Islet of Langerhans (tissue), 1 donor: ENCODE data around the gene SLC17A2.
A peak's percentile ranks its signal among the peaks of the same experiment; 100 is the strongest.
"Not testable (repeated sequence)": the region's sequence is repeated elsewhere in the genome, so short reads cannot be mapped to it uniquely, and the experiment has no call there.

Experiments used
- FAIRE-seq: peaks from one replicate; lab custom pipeline; 2011; peaks lifted over from hg19 to GRCh38; lab: Jason Lieb, UNC

The SLC17A2 gene

DNA sequence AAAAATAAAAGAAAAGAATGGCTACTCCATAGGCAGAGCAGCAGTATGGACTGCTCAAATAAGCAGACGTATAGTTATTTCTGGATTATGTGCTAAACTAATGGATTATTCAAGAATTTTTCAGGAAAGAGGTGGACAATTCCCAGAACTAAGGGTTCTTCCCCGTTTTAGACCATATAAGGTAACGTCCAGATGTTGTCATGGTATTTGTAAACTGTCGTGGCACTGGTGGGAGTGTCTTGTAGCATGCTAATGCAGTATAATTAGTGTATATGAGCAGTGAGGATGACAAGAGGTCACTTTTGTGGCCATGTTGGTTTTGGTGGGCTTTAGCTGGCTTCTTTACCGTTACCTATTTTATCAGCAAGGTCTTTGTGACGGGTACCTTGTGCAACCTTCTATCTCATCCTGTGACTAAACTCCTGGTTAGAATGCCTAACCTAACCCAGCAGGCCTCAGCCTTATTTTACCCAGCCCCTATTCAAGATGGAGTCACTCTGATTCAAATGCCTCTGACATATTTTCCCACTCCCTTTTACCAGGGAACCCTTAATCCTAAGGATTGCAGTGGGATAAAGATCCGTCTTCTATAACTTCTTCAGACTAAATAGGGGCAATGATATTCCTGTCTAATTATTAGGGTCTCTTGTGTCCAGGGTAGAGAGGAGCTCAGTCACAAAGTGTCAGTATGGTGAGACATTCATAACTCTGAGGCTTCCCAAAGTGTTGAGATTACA, 21.0 kb upstream of the SLC17A2 start:
- no peak for FAIRE-seq

DNA sequence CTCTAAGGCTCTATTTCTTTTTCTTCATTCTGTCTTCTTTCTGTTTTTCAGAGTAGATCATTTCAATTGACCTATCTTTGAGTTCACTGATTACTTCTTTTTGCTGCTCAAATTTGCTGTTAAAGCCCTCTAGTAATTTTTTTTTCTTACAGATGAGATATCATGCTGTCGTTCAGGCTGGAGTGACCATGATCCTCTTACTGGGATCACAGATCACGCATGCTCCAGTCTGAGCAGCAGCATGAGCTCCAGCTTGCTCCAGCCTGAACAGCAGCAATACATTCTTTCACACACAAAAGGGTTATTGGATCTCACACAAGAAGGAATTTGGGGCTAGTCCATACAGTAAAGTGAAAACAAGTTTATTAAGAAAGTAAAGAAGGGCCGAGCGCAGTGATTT, 19.8 kb upstream of the SLC17A2 start:
- no peak for FAIRE-seq

DNA sequence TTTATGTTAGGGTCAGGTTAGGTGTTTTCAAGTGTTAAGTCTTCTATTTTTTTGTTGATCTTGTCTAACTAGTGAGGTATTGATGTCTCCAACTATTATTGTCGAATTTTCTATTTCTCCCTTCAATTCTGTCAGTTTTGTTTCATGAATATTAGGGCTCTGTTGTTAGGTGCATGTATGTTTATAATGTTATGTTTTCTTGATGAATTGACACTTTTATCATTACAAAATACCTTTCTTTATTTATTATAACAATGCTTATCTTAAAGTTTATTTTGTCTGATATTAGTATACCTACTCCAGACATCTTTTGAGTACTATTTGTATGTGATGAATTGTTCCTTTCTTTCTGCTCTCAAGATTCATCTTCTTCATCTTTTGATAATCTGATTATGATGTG, 19.2 kb upstream of the SLC17A2 start:
- no peak for FAIRE-seq

DNA sequence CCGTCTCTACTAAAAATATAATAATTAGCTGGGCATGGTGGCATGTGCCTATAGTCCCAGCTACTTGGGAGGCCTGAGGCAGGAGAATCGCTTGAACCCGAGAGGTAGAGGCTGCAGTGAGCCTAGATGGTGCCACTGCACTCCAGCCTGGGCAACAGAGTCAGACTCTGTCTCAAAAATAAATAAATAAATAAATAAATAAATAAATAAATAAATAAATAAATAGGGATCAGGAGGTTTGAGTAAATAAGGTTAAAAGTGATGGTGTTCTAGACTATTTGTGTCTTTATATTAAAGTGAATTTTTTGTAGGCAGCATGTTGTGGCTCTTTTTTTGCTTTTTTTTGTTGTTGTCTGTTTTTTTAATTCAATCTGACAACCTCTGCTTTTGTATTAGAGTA, 17.0 kb upstream of the SLC17A2 start:
- FAIRE-seq, result not testable (repeated sequence)

DNA sequence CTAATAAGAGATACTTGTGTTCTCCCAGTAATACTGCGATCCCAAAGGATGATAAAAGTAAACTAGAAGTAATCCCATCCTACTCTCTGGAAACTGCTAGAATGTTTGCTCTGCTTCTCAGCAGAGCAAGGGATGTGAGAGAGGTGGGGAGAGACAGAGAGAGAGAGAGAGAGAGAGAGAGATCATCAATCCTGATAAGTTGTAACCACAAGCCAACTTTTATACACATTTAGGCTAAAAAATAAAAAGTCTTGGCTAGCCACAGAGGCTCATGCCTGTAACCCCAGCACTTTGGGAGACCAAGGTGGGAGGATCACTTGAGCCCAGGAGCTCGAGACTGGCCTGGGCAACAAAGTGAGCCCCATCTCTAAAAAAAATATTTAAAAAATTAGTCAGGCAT, 16.1 kb upstream of the SLC17A2 start:
- FAIRE-seq, result no peak

DNA sequence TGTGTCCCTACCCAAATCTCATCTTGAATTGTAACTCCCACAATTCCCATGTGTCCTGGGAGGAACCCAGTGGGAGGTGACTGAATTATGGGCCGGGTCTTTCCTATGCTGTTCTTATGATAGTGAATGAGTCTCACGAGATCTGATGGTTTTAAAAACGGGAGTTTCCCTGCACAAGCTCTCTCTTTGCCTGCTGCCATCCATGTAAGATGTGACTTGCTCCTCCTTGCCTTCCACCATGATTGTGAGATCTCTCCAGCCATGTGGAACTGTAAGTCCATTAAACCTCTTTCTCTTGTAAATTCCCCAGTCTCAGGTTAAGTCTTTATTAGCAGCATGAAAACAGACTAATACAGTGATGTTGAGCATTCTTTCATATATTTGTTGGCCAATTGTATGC, 15.2 kb upstream of the SLC17A2 start:
- FAIRE-seq, result not testable (repeated sequence)

DNA sequence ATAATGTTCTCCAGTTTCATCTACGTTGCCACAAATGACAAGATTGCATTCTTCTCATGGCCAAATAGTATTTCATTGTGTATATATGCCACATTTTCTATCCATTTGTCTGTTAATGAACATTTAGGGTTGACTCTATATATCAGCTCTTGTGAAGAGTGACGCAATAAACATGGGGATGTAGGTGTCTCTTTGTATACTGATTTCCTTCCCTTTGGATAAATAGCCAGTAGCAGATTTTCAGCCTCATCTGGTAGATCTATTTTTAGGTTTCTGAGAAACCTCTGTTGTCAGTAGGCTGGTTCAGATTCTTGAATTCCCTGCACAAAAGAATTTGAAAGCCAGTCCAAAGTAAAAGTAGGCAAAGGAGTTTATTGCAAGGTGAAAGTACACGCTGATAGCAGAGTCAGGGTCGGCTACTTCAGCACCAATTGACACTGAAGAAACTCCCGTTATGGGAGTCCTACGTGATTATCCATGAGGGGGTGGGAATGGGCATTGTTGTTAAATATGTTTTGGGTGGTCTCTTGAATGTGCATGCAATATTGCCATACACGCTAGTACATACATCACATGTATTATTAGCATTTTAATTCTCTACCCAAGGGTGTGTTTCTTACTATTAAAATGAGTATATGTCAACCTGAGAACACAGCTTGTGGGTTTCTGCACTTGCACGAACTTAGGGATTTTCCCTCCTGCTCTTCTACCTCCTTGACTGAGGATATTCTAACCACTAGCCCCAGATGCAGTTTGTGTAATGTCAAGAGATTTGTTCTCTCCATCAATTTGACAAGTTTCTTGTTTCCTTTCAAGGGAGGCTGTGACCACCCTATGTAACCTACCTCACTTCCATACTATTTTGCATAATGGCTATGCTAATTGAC, 14.4 kb upstream of the SLC17A2 start:
- no peak for FAIRE-seq

DNA sequence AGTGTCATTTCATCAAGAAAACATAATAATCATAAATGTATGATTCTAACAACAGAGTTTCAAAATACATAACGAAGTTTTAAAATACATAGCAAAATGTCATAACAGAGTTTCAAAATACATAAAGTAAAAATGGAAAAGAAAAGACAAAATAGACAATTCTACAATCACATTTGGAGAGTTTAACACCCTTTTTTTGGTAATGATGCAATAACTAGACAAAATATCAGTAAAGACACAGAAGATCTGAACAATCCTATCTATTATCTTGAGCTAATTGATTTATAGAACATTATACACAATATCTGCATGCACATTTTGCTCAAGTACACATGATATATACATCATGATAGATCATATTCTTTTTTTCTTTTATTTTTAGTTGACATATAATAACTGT, 13.4 kb upstream of the SLC17A2 start:
- FAIRE-seq, result peak; percentile 80

DNA sequence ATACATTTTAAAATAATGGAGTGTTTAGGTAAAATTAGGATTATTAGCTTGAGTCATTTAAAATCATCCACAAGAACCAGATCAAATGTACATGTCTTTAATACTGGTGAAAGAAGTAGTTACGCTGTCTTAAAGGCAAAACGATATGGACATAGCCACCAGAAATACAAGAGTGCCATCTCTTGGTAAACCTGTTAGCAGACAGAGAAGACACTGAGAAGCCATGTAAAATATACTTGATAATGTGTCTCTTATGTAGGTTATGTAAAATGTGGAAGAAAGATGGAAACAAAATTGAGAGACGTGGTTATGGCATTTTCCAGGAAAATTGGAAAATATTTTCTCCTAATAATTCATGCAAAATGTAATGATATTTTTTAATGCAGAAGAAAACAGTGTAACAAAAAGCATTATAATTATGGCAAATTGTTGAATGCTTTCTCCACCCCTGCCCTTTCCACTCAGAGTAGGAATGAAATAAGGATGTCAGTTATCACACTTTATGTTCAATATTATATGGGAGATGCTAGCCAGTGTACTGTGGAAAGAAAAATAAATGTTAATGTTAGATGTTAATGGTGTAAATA, 12.2 kb upstream of the SLC17A2 start:
- FAIRE-seq, result peak; percentile 96

DNA sequence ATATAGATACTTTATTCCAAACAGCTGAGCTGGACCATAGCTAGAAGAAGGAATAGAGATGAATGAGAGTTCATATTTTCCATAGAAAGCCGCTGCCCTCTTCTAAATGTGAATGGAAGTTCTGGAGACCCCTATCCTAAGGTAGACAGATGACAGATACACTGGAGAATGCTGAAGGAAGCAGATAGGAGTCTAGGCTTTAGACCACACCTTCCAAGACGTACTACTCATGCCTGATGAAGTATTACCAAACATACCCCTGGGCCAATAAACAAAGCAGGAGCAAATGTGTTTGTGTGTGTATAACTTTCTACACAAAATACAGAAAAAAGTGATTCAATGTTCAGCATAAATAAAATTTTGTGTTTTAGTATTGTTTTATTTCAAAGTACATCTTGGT, 9.1 kb upstream of the SLC17A2 start:
- FAIRE-seq, result no peak

DNA sequence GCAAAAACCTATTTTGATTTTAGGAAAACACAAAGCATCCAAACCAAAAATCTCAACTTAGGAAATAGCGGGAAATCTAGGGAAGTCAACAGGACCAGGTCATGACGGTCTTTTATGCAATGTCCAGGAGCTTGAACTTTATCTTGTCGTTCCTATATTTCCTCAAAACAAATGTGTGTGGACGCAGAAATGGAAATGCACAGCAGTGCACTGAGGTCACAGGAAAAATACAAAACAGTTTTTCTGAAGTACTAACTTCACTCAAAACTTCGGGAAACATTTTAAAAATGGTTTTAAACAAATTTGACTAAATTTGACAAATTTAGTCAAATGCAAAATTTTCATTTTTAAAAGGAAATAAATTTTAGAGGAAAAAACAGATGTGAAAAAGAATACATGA, 5.5 kb upstream of the SLC17A2 start:
- FAIRE-seq, result no peak

DNA sequence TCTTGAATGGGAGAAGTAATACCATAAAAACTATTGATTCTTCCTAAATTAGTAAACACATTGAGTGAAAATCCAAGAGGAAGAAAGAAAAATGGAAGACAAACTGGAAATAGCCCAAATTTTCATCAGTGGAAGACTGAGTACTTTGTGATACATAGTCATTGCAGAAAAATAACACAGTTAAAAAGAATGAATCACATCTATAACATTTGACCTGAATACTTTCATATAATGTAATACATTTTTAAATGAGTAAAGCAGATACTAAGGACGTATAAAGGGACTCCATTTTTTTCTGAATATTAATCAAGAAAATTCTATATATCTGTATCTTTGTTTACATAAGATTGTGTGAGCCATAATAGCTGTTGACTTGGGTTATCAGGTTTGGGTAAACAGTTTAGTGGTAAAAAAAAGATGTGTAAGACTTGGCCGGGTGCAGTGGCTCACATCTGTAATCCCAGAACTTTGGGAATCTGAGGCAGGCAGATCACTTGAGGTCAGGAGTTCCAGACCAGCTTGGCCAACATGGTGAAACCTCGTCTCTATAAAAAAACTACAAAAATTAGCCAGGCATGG, 4.3 kb upstream of the SLC17A2 start:
- FAIRE-seq, result no peak

DNA sequence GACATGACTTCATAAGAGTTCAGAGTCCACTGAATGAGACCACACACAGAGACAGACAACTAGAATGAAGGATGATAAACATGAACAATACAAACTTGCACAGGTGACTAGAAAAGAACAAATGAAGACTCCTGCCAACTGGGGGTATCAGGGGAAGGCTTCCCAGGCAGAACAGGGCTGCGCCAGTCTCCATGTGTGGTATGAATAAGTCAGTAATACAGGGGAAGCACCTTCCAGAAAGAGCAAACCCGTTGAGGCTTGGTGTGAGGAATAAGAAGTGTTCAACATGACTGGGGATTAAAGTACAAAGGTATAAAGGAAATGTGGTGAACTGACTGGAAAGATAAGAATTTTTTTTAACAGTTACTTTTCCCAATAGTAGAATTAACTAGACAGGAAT, 3.7 kb upstream of the SLC17A2 start:
- no peak for FAIRE-seq

DNA sequence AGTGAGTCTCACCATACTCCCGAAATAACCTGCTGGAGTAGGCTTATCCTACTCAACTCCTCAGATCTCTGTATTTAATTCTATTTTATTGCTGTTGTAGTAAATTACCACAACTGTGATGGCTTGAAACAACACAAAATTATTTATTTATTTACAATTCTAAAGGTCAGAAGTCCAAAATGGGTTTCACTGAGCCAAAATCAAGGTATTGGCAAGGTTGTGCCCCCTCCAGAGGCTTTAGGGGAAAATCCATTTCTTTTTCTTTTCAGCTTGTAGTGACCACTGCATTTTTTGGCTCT, 869 bp upstream of the SLC17A2 start:
- no peak for FAIRE-seq

DNA sequence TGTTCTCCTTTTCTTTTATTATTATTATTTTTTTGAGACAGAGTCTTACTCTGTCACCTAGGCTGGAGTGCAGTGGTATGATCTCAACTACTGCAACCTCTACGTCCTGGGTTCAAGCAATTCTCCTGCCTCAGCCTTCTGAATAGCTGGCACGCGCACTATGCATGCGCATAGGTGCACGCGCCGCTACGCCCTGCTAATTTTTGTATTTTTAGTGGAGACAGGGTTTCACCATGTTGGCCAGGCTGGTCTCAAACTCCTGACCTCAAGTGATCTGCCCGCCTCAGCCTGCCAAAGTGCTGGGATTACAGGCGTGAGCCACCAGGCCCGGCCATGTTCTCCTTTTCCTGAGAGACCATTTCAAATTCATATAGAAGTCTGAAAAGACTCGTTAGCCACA, 706 bp downstream of the SLC17A2 start:
- not testable (repeated sequence) for FAIRE-seq

DNA sequence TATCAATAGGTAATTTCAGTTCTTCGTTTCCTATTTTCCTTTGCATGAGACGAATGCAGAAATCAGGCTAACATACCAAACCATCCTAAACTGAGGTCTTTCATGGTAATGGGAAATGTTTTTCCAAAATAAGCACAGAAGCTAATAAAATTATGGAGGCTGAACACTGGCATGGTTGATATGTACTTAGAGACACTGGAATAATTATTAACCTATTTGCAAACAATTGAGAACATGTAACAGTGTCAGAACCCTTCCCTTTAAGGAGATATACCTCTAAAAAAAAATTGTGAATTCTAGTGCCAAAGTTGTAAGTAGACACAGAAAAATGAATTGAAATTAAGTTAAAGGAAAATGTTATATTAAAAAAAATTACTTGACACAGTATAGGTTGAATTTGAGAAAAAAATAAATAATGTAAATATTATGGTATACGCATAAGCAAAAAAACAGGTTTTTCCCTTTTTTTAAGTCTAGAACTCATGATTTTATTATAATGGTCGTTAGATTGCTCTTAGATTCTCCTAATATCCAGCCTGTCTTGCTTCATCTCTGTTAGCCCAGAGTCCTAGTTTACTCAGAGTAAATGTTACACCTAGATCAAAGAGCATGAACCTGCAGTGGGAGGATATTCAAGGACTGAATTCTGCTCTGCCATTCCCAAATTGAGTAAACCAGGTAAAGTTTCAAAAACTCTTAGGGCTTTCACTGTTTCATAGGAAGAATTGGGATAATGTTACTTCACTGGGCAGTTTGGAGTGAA, 1.7 kb downstream of the SLC17A2 start:
- FAIRE-seq, result peak; percentile 36

DNA sequence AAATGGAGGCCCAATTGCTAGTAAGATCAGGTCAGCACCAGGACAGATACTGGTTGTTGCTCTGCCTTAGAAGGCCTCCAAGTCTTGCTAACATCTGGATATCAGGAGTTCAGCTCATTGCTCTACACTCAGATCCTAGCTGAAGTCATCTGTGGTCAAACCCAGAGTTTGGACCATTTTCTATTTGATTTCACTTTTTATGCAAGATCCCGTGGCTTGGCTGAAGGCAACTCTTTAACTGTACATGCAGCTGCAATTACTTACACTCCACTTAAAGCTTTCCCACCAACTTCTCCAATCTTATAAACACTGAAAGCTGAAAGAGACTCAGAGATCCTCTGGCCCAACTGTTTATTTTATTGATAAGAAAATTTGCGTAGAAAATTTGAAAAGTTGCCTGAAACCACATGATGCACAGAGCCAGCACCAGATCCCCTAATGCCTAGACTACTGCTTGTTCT, 2.7 kb downstream of the SLC17A2 start:
- no peak for FAIRE-seq

DNA sequence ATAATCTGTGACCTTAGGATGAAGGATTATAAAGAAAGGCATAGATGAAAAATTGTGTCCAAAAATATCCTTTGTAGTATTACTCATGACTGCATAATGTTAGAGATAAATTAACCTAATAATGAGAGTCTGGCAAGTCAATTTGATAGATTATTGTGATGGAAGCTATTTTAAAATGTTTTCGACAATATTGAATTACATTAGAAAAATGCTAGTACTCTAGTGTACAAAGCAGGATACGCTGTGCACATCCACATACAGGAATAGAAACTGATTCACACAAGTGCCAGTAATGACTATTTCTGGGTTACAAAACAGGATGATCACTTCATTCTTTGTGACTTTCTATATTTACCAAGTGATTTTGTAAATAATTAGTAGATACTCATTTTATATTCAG, 3.3 kb downstream of the SLC17A2 start:
- FAIRE-seq, result no peak

DNA sequence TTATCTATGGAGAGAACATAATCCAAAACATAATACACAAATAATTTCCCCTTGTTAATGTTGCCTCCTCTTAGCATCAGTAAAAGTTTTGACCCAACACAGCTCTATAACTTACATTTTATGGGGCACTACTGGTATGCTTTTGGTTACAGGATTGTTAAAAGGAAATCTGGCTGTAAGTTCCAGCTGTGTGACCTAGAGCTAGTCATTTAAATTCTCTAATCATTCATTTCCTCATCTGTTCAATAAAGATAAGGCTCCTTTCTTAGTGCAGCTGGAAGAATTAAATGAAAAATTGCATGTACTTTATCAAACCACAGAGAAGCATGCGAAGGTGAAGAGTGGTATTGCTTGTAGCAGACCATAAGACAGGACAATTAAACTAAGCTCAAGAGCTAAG, 4.6 kb downstream of the SLC17A2 start:
- FAIRE-seq, result no peak

DNA sequence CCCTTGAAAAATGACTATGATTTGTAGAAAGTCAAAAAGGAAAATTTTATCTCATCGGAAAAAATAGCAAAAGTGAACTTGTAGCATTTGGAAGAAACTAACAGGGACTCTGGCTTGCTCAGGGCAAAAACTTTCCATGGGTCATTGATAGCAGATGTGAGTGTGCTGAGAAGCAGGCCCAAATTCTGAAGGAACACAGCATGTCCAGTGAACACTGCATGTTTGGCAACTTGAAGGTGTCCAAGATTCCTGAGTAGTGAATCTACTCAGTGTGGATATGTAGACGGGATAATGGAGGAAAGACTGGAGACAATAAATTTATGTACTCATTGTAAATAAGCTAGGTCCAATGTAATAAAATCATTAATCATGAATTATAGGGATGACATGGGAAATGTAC, 8.2 kb downstream of the SLC17A2 start:
- no peak for FAIRE-seq

DNA sequence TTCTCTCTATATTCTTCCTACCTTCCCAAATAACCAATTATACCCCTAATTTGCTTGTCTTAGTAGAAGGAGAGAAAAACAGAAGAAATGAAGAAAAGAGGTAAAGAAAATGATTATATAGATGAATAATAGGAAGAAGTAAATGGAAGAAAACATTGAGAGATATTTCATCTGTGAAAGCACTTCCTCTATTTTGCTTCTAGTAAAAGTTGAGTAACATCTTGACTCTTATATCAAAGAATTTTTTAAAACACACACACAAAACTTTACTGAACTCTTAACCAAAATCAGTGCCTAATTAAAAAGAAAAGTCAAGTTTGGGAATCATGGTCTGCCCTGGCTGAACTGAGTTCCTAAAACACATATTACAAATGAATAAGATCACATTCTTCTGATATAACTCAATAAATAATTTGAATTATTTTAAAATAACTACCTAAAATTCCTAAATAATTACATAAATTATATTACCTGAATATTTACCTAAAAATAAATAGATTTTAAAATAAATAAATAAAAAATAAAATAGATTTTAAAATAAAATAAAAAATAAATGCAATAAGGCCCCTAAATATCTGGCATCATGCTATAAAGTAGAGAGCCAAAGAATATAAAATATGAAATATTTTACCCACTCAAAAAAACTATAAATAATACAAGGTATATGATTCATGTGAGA, 8.8 kb downstream of the SLC17A2 start:
- no peak for FAIRE-seq

DNA sequence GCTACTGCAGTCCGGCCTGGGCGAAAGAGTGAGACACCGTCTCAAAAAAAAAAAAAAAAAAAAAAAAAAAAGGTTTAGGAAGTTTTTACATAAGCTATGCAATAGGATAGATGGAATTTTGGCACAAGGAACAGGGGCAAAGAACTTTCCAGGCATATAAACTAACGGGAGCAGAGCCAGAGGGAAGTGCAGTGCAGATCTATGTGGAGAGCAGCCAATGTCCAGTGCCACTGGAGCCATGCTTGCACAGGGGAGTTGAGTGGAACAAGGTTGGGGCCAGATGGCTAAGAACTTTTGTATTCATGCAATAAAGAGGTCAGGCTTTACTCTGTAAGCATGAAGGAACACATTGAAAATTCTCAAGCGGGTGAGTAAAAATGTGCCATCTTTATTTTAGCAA, 10.8 kb downstream of the SLC17A2 start:
- no peak for FAIRE-seq
